Activated CD4-positive, alpha-beta T cell treated with anti-CD3 and anti-CD28 coated beads, Interleukin-2, amount 10 ng/mL, durations not matched to agents 24 days and 14 days (primary cell): ENCODE measurements around the gene CHST10. TPM values are rescaled to one million over a fixed set of nuclear protein-coding genes. Genes with fewer than 3 reads are reported as not detected.

Experiments used
- DNase-seq: peaks from one replicate; pipeline ENCODE4 v3.0.0; 2022
- H3K27ac Mint-ChIP-seq: one replicate; pipeline ENCODE4 v1.8.0; 2022; ENCODE audit warnings: mild to moderate bottlenecking, mixed read lengths
- H3K27me3 Mint-ChIP-seq: one replicate; pipeline ENCODE4 v1.8.0; 2022; ENCODE audit warnings: mixed read lengths
- H3K36me3 Mint-ChIP-seq: one replicate; pipeline ENCODE4 v1.8.0; 2022; ENCODE audit warnings: low read depth, mild to moderate bottlenecking, mixed read lengths
- H3K4me1 Mint-ChIP-seq: one replicate; pipeline ENCODE4 v1.8.0; 2021; ENCODE audit warnings: mixed read lengths
- H3K4me3 Mint-ChIP-seq: one replicate; pipeline ENCODE4 v1.8.0; 2022; ENCODE audit warnings: mild to moderate bottlenecking, moderate library complexity, mixed read lengths
- H3K9me3 Mint-ChIP-seq: one replicate; pipeline ENCODE4 v1.8.0; 2021; ENCODE audit warnings: mixed read lengths
- intact Hi-C: fragments of 100-400 bp; cut with micrococcal nuclease; formaldehyde crosslinking; loops from one replicate; pipeline ENCODE4 v1.15.1; 2023
- total RNA-seq: library from RNA; stranded (reverse); gene quantifications from 2 replicates; pipeline ENCODE4 v1.2.3, GENCODE V29; 2022

CHST10 gene
- total RNA-seq, 1 donor from 2014 or later, result 6.6 TPM

GRCh38 chr2:100425107-100425506, 7.6 kb upstream of the CHST10 start:
- Mint-ChIP-seq H3K36me3 (no peaks in the 10 kb centered on the region), H3K9me3 (no peaks in the 10 kb centered on the region), H3K27ac (no peak overlapping the region), H3K27me3 (peaks cover 32% of the 10 kb centered on the region), H3K4me1 (peaks cover 8% of the 10 kb centered on the region), H3K4me3 (no peak overlapping the region)
- intact Hi-C loops, result loop anchor here (10.0 kb wide), 1 partner anchor 580 kb away; the partner anchor contains the start of gene RPL31
- DNase-seq, result no peak

GRCh38 chr2:100424277-100424875, 6.9 kb upstream of the CHST10 start:
- H3K4me3 Mint-ChIP-seq, result no peak overlapping the region
- H3K27ac Mint-ChIP-seq, result no peak overlapping the region
- intact Hi-C loops, result loop anchor here (10.0 kb wide), 1 partner anchor 580 kb away; the partner anchor contains the start of gene RPL31
- DNase-seq, result no peak
- H3K36me3 Mint-ChIP-seq, result no peaks in the 10 kb centered on the region
- no peaks in the 10 kb centered on the region for H3K9me3 Mint-ChIP-seq
- peaks cover 8% of the 10 kb centered on the region for H3K4me1 Mint-ChIP-seq
- peaks cover 26% of the 10 kb centered on the region for H3K27me3 Mint-ChIP-seq

- peaks cover 8% of the 10 kb centered on the region for H3K4me1 Mint-ChIP-seq
- no peak overlapping the region for H3K27ac Mint-ChIP-seq
- H3K9me3 Mint-ChIP-seq, result no peaks in the 10 kb centered on the region
- peaks cover 21% of the 10 kb centered on the region for H3K27me3 Mint-ChIP-seq
- H3K4me3 Mint-ChIP-seq, result no peak overlapping the region
- H3K36me3 Mint-ChIP-seq, result no peaks in the 10 kb centered on the region
- DNase-seq, result no peak
- intact Hi-C loops, result loop anchor here (10.0 kb wide), 1 partner anchor 581 kb away; the partner anchor contains the start of gene RPL31
Observed at GRCh38 chr2:100423631-100424030, 6.2 kb upstream of the CHST10 start.

GRCh38 chr2:100422320-100423055, 5.0 kb upstream of the CHST10 start:
- no peaks in the 10 kb centered on the region for H3K9me3 Mint-ChIP-seq
- no peak overlapping the region for H3K4me3 Mint-ChIP-seq
- H3K4me1 Mint-ChIP-seq, result peaks cover 11% of the 10 kb centered on the region
- intact Hi-C loops, result loop anchor here (10.0 kb wide), 1 partner anchor 582 kb away; the partner anchor contains the start of gene RPL31
- no peak for DNase-seq
- peaks cover 17% of the 10 kb centered on the region for H3K27me3 Mint-ChIP-seq
- no peaks in the 10 kb centered on the region for H3K36me3 Mint-ChIP-seq
- no peak overlapping the region for H3K27ac Mint-ChIP-seq

GRCh38 chr2:100419915-100420314, 2.4 kb upstream of the CHST10 start:
- no peaks in the 10 kb centered on the region for H3K36me3 Mint-ChIP-seq
- no peaks in the 10 kb centered on the region for H3K9me3 Mint-ChIP-seq
- H3K4me3 Mint-ChIP-seq, result no peak overlapping the region
- peaks cover 19% of the 10 kb centered on the region for H3K4me1 Mint-ChIP-seq
- intact Hi-C loops, result loop anchor here (5.0 to 10.0 kb wide), 2 partner anchors 142 to 585 kb away; partner anchors contain the start of genes PDCL3 and RPL31
- no peak for DNase-seq
- H3K27me3 Mint-ChIP-seq, result peaks cover 13% of the 10 kb centered on the region
- H3K27ac Mint-ChIP-seq, result no peak overlapping the region

- H3K27ac Mint-ChIP-seq, result peak overlapping the region; percentile 20
- peaks cover 19% of the 10 kb centered on the region for H3K4me1 Mint-ChIP-seq
- DNase-seq, result no peak
- peak overlapping the region; percentile 81 for H3K4me3 Mint-ChIP-seq
- peaks cover 2% of the 10 kb centered on the region for H3K36me3 Mint-ChIP-seq
- intact Hi-C loops, result loop anchor here (5.0 kb wide), 1 partner anchor 144 kb away; the partner anchor contains the start of gene PDCL3
- H3K27me3 Mint-ChIP-seq, result peaks cover 9% of the 10 kb centered on the region
- H3K9me3 Mint-ChIP-seq, result no peaks in the 10 kb centered on the region
Observed at GRCh38 chr2:100418406-100418962, 1.0 kb upstream of the CHST10 start.

GRCh38 chr2:100417711-100418124, 250 bp upstream of the CHST10 start:
- H3K9me3 Mint-ChIP-seq, result no peaks in the 10 kb centered on the region
- intact Hi-C loops, result loop anchor here (5.0 kb wide), 1 partner anchor 145 kb away; the partner anchor contains the start of gene PDCL3
- H3K4me3 Mint-ChIP-seq, result peak overlapping the region; percentile 81

GRCh38 chr2:100416397-100416934, 1.0 kb downstream of the CHST10 start:
- Mint-ChIP-seq H3K27me3 (peaks cover 6% of the 10 kb centered on the region), H3K4me3 (peak overlapping the region; percentile 82), H3K36me3 (peaks cover 2% of the 10 kb centered on the region), H3K9me3 (no peaks in the 10 kb centered on the region), H3K4me1 (peaks cover 19% of the 10 kb centered on the region), H3K27ac (peak overlapping the region; percentile 73)
- no peak for DNase-seq
- intact Hi-C loops, result loop anchor here (5.0 kb wide), 1 partner anchor 146 kb away; the partner anchor contains the start of gene PDCL3

More at GRCh38 chr2:100417711-100418124, 250 bp upstream of the CHST10 start:
- DNase-seq, result no peak
- Mint-ChIP-seq H3K36me3 (peaks cover 2% of the 10 kb centered on the region), H3K27me3 (peaks cover 9% of the 10 kb centered on the region), H3K4me1 (peaks cover 19% of the 10 kb centered on the region), H3K27ac (no peak overlapping the region)

GRCh38 chr2:100413571-100413970, 3.9 kb downstream of the CHST10 start:
- H3K9me3 Mint-ChIP-seq, result no peaks in the 10 kb centered on the region
- peaks cover 16% of the 10 kb centered on the region for H3K4me1 Mint-ChIP-seq
- peaks cover 2% of the 10 kb centered on the region for H3K36me3 Mint-ChIP-seq
- intact Hi-C loops, result no loop called here
- H3K27me3 Mint-ChIP-seq, result peaks cover 4% of the 10 kb centered on the region
- DNase-seq, result no peak
- H3K27ac Mint-ChIP-seq, result no peak overlapping the region
- no peak overlapping the region for H3K4me3 Mint-ChIP-seq

GRCh38 chr2:100412881-100413321, 4.6 kb downstream of the CHST10 start:
- peaks cover 12% of the 10 kb centered on the region for H3K4me1 Mint-ChIP-seq
- intact Hi-C loops, result no loop called here
- H3K4me3 Mint-ChIP-seq, result no peak overlapping the region
- DNase-seq, result no peak
- no peak overlapping the region for H3K27ac Mint-ChIP-seq
- H3K27me3 Mint-ChIP-seq, result peaks cover 4% of the 10 kb centered on the region
- no peaks in the 10 kb centered on the region for H3K9me3 Mint-ChIP-seq
- peaks cover 2% of the 10 kb centered on the region for H3K36me3 Mint-ChIP-seq

- no peak for DNase-seq
- Mint-ChIP-seq H3K36me3 (peaks cover 2% of the 10 kb centered on the region), H3K27ac (no peak overlapping the region), H3K27me3 (peaks cover 4% of the 10 kb centered on the region), H3K4me3 (no peak overlapping the region), H3K4me1 (peaks cover 12% of the 10 kb centered on the region), H3K9me3 (no peaks in the 10 kb centered on the region)
- intact Hi-C loops, result no loop called here
Observed at GRCh38 chr2:100412466-100412865, 5.0 kb downstream of the CHST10 start.

- Mint-ChIP-seq H3K4me3 (no peak overlapping the region), H3K27ac (no peak overlapping the region), H3K9me3 (no peaks in the 10 kb centered on the region), H3K4me1 (peaks cover 9% of the 10 kb centered on the region), H3K27me3 (peaks cover 2% of the 10 kb centered on the region), H3K36me3 (peaks cover 2% of the 10 kb centered on the region)
- no peak for DNase-seq
- intact Hi-C loops, result no loop called here
Observed at GRCh38 chr2:100411841-100412292, 5.6 kb downstream of the CHST10 start.

- Mint-ChIP-seq H3K27me3 (no peaks in the 10 kb centered on the region), H3K36me3 (peaks cover 2% of the 10 kb centered on the region), H3K4me3 (no peak overlapping the region)
Observed at GRCh38 chr2:100409975-100410647, 7.4 kb downstream of the CHST10 start.

More at GRCh38 chr2:100409975-100410647, 7.4 kb downstream of the CHST10 start:
- Mint-ChIP-seq H3K9me3 (no peaks in the 10 kb centered on the region), H3K27ac (peak overlapping the region; percentile 32), H3K4me1 (no peaks in the 10 kb centered on the region)
- no peak for DNase-seq
- intact Hi-C loops, result no loop called here
